Loucy (cell line): ENCODE measurements around the gene FES.

ENCODE experiments used
- H2AFZ ChIP-seq: fragments of 200-600 bp; sonication (generic); 2 replicates; pipeline ENCODE4 v1.6.0; 2016; ENCODE audit warnings: antibody characterized with exemption, mild to moderate bottlenecking, low read length, moderate library complexity
- H3F3A ChIP-seq: fragments of 200-600 bp; 2 replicates; pipeline ENCODE4 v1.6.0; 2016; ENCODE audit warnings: antibody characterized with exemption, low read depth, mild to moderate bottlenecking
- H3K27me3 ChIP-seq: fragments of 200-600 bp; sonication (generic); 2 replicates; pipeline ENCODE4 v1.6.1; 2014; ENCODE audit warnings: low read length, mild to moderate bottlenecking; ENCODE audit not compliant: insufficient read depth, poor library complexity, severe bottlenecking
- H3K36me3 ChIP-seq: fragments of 200-600 bp; sonication (generic); 2 replicates; pipeline ENCODE4 v1.6.1; 2016; ENCODE audit warnings: low read length; ENCODE audit not compliant: insufficient read depth
- H3K4me1 ChIP-seq: fragments of 200-600 bp; sonication (generic); 2 replicates; pipeline ENCODE4 v1.5.1; 2014; ENCODE audit warnings: low read length, mild to moderate bottlenecking; ENCODE audit not compliant: insufficient read depth, poor library complexity, severe bottlenecking
- H3K4me2 ChIP-seq: fragments of 200-600 bp; sonication (generic); 2 replicates; pipeline ENCODE4 v1.6.0; 2014; ENCODE audit warnings: antibody characterized with exemption, low read length, low read depth, mild to moderate bottlenecking; ENCODE audit not compliant: poor library complexity, severe bottlenecking
- H3K4me3 ChIP-seq: fragments of 200-600 bp; sonication (generic); 2 replicates; pipeline ENCODE4 v1.5.1; 2014; ENCODE audit warnings: low read length, mild to moderate bottlenecking, mixed read lengths; ENCODE audit not compliant: poor library complexity, severe bottlenecking
- H3K79me2 ChIP-seq: fragments of 200-600 bp; sonication (generic); 2 replicates; pipeline ENCODE4 v1.6.1; 2014; ENCODE audit warnings: low read length; ENCODE audit not compliant: insufficient read depth
- H3K9ac ChIP-seq: fragments of 200-600 bp; sonication (generic); 2 replicates; pipeline ENCODE4 v1.6.0; 2014; ENCODE audit warnings: mild to moderate bottlenecking, low read depth, low read length, moderate library complexity; ENCODE audit not compliant: poor library complexity, severe bottlenecking
- H3K9me2 ChIP-seq: fragments of 200-600 bp; sonication (generic); replicated peaks from 2 replicates; pipeline ENCODE4 v1.6.1; 2016; ENCODE audit warnings: low read depth, low read length, mixed read lengths
- H3K9me3 ChIP-seq: fragments of 200-600 bp; sonication (generic); 2 replicates; pipeline ENCODE4 v1.6.1; 2014; ENCODE audit warnings: mild to moderate bottlenecking, antibody characterized with exemption, low read length, low read depth; ENCODE audit not compliant: insufficient read depth
- H4K20me1 ChIP-seq: fragments of 200-600 bp; sonication (generic); 2 replicates; pipeline ENCODE4 v1.6.0; 2014; ENCODE audit warnings: antibody characterized with exemption, low read length, mild to moderate bottlenecking; ENCODE audit not compliant: insufficient read depth, poor library complexity, severe bottlenecking
- EZH2phosphoT487 ChIP-seq: fragments of 200-600 bp; IDR thresholded peaks from 2 replicates; pipeline ENCODE4 v1.6.1; 2018; ENCODE audit warnings: antibody characterized with exemption, mild to moderate bottlenecking, moderate library complexity, borderline replicate concordance
- TF ChIP-seq, protein P1 (sequence below): fragments of 200-600 bp; sonication (generic); conservative IDR thresholded peaks from 2 replicates; pipeline ENCODE4 v1.5.1; 2014; ENCODE audit warnings: mild to moderate bottlenecking, antibody characterized with exemption, low read length

FES gene

DNA sequence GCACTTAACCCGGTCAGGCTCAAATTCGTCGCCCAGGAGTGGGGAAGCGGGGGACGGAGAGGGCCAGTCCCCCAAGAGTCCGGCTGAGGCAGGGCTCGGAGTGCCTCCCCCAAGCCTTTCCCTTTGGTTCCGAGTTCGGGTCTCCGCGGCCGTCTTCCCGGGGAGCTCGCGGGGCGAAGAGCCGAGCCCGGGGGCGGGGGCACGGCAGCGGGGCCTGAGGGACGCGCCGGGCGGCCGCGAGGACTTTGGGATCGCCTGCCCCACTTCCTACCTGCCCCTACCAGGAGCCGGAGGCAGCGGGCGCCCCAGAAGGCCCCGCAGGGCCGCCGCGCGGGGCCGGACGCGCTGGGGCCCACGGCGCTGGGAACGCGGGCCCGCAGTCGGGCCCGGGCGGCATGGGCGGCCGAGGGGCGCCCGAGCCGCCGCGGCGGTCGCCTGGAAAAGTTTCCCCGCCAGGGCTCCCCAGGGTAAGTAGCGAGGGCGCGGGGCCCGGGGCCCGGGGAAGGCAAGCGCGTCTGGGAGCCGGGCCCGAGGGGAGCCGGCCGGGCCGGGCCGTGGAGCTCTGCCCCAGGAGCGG, 13.1 kb upstream of the FES start:
- peaks cover 53% of the 10 kb centered on the region for H3K4me1 ChIP-seq
- H3K9me3 ChIP-seq, result no peaks in the 10 kb centered on the region
- no peaks in the 10 kb centered on the region for H3K9me2 ChIP-seq
- H3K79me2 ChIP-seq, result peaks cover 55% of the 10 kb centered on the region
- H2AFZ ChIP-seq, result peak overlapping the region; percentile 21; the same call in 1 of the 2 replicates
- peaks cover 14% of the 10 kb centered on the region; the same call in 1 of the 2 replicates for H3F3A ChIP-seq
- H3K4me2 ChIP-seq, result peak overlapping the region; percentile 80
- H3K27me3 ChIP-seq, result no peaks in the 10 kb centered on the region
- H4K20me1 ChIP-seq, result peaks cover 10% of the 10 kb centered on the region
- TF ChIP-seq, protein P1, sequence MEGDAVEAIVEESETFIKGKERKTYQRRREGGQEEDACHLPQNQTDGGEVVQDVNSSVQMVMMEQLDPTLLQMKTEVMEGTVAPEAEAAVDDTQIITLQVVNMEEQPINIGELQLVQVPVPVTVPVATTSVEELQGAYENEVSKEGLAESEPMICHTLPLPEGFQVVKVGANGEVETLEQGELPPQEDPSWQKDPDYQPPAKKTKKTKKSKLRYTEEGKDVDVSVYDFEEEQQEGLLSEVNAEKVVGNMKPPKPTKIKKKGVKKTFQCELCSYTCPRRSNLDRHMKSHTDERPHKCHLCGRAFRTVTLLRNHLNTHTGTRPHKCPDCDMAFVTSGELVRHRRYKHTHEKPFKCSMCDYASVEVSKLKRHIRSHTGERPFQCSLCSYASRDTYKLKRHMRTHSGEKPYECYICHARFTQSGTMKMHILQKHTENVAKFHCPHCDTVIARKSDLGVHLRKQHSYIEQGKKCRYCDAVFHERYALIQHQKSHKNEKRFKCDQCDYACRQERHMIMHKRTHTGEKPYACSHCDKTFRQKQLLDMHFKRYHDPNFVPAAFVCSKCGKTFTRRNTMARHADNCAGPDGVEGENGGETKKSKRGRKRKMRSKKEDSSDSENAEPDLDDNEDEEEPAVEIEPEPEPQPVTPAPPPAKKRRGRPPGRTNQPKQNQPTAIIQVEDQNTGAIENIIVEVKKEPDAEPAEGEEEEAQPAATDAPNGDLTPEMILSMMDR, result no peak
- no peak for TF ChIP-seq EZH2phosphoT487
- peaks cover 1% of the 10 kb centered on the region; the same call in 1 of the 2 replicates for H3K36me3 ChIP-seq
- peak overlapping the region; percentile 78 for H3K9ac ChIP-seq
- peak overlapping the region; percentile 80 for H3K4me3 ChIP-seq

DNA sequence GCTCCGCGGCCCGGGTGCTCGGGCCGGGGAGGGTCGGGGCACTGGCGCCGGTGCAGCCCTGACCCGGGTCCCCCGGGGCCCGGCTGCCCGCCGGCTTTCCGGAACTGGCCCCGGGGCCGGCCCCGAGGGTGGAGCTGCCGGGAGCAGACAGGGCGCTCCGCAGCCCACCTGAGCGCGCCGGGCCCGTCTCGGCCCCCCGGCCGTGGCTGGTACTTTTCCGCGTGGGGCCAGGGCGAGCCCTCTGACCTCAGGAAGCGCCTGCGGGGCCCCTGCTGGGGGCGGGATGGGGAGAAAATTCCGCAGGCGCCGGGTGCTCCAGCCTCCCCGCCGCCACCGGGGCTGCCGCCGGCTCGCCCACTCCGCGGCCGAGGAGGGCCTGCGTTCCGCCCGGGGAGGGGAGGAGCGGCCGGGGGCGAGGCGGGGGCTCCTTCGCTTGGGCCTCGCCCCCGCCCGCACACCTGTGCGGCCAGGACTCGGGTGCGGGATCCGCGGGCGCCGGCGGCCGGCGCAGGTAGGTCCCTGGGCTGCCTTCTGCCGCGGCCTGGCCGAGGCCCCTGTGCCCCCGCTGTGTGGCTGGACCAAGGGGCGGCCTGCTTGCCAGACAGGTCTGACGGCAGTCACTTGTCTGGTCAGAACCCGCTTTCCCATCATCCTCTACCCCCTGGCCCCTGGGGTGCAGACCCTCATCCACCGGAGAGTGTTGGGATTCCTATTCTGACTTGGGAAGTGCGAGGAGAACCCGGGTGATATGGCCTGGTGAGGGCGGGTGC, 12.4 kb upstream of the FES start:
- no peaks in the 10 kb centered on the region for H3K9me3 ChIP-seq
- peak overlapping the region; percentile 80 for H3K4me3 ChIP-seq
- H3K4me2 ChIP-seq, result peak overlapping the region; percentile 78
- H3K9ac ChIP-seq, result peak overlapping the region; percentile 78
- H3K4me1 ChIP-seq, result peaks cover 53% of the 10 kb centered on the region
- peaks cover 55% of the 10 kb centered on the region for H3K79me2 ChIP-seq
- H3K36me3 ChIP-seq, result peaks cover 8% of the 10 kb centered on the region; the same call in 1 of the 2 replicates
- peaks cover 14% of the 10 kb centered on the region; the same call in 1 of the 2 replicates for H3F3A ChIP-seq
- no peaks in the 10 kb centered on the region for H3K27me3 ChIP-seq
- H4K20me1 ChIP-seq, result peaks cover 10% of the 10 kb centered on the region
- no peak for TF ChIP-seq EZH2phosphoT487
- TF ChIP-seq, protein P1, result no peak
- H2AFZ ChIP-seq, result peak overlapping the region; percentile 21
- no peaks in the 10 kb centered on the region for H3K9me2 ChIP-seq

GRCh38 chr15:90872486-90873184, 11.7 kb upstream of the FES start:
- H3K4me1 ChIP-seq, result peaks cover 53% of the 10 kb centered on the region
- H2AFZ ChIP-seq, result peak overlapping the region; percentile 21; the same call in 1 of the 2 replicates

More at GRCh38 chr15:90872486-90873184, 11.7 kb upstream of the FES start:
- Histone ChIP-seq H3K79me2 (peaks cover 55% of the 10 kb centered on the region), H3K9me2 (no peaks in the 10 kb centered on the region), H3K27me3 (no peaks in the 10 kb centered on the region), H3K9ac (peak overlapping the region; percentile 78), H3K36me3 (peaks cover 14% of the 10 kb centered on the region; the same call in 1 of the 2 replicates), H4K20me1 (peaks cover 10% of the 10 kb centered on the region), H3K9me3 (no peaks in the 10 kb centered on the region), H3F3A (peaks cover 14% of the 10 kb centered on the region; the same call in 1 of the 2 replicates), H3K4me3 (peak overlapping the region; percentile 80), H3K4me2 (peak overlapping the region; percentile 78)
- TF ChIP-seq, protein P1, result no peak
- TF ChIP-seq EZH2phosphoT487, result no peak
